ENCODE measurements around the gene RAB4B. TPM values are rescaled to one million over a fixed set of nuclear protein-coding genes. Genes with fewer than 3 reads are reported as not detected.

The RAB4B gene
- total and polyA plus RNA-seq, 2 donors (not counting 1 experiment from before 2014, with no cell fraction given) = 10.6 to 12.8 TPM

- peak; percentile 88 to 92 for DNase-seq (ENCODE audit: low read depth in 2 of 2)
- H3K4me2 ChIP-seq (ENCODE audit: extremely low read depth, insufficient read depth, low read length) = peak overlapping the region; percentile 99
- H3K36me3 ChIP-seq (ENCODE audit: control insufficient read depth, insufficient read depth, low read length) = peaks cover 1% of the 10 kb centered on the region
- peak overlapping the region; percentile 60 to 86 (median 74) for H3K4me3 ChIP-seq (replicated peaks in 1 of 4; ENCODE audit: control extremely low read depth in 1 of 4, insufficient read depth in 1 of 4, low read depth in 3 of 4, low read length in 4 of 4)
- H4K20me1 ChIP-seq (ENCODE audit: control insufficient read depth, extremely low read depth, insufficient read depth, low read length) = no peaks in the 10 kb centered on the region
- peak overlapping the region; percentile 89 for H2AFZ ChIP-seq (ENCODE audit: low read length)
- no peaks in the 10 kb centered on the region for H3K27me3 ChIP-seq (ENCODE audit: control insufficient read depth, insufficient read depth, low read length)
- peak overlapping the region; percentile 70 for H3K9ac ChIP-seq (ENCODE audit: insufficient read depth, low read length)
- no peaks in the 10 kb centered on the region for H3K79me2 ChIP-seq (ENCODE audit: control insufficient read depth, insufficient read depth, low read length)
- peaks cover 11% of the 10 kb centered on the region for H3K4me1 ChIP-seq (ENCODE audit: control insufficient read depth, extremely low read depth, insufficient read depth, low read length)
- H3K27ac ChIP-seq (ENCODE audit: insufficient read depth, low read length) = peak overlapping the region; percentile 87
- TF ChIP-seq CTCF (conservative IDR thresholded peaks at IDR 0.05 in 1 of 2, IDR thresholded peaks at IDR 0.05 in 1 of 2; ENCODE audit: low read depth in 1 of 2, low read length in 2 of 2) = no peak
- TF ChIP-seq EZH2 (IDR thresholded peaks at IDR 0.05; ENCODE audit: low read length, missing control alignments) = no peak
- H3K9me3 ChIP-seq (ENCODE audit: control insufficient read depth, insufficient read depth, low read depth, low read length) = no peaks in the 10 kb centered on the region
These were observed 959 bp upstream of the RAB4B start for GRCh38 chr19:40776932-40777644.

- Histone ChIP-seq H4K20me1 (ENCODE audit: control insufficient read depth, extremely low read depth, insufficient read depth, low read length) (no peaks in the 10 kb centered on the region), H2AFZ (ENCODE audit: low read length) (peak overlapping the region; percentile 81), H3K9ac (ENCODE audit: insufficient read depth, low read length) (peak overlapping the region; percentile 70), H3K4me2 (ENCODE audit: extremely low read depth, insufficient read depth, low read length) (peak overlapping the region; percentile 99), H3K79me2 (ENCODE audit: control insufficient read depth, insufficient read depth, low read length) (no peaks in the 10 kb centered on the region), H3K9me3 (ENCODE audit: control insufficient read depth, insufficient read depth, low read depth, low read length) (no peaks in the 10 kb centered on the region), H3K4me3 (replicated peaks in 1 of 4; ENCODE audit: control extremely low read depth in 1 of 4, insufficient read depth in 1 of 4, low read depth in 3 of 4, low read length in 4 of 4) (peak overlapping the region; percentile 60 to 86 (median 74)), H3K27ac (ENCODE audit: insufficient read depth, low read length) (peak overlapping the region; percentile 87), H3K27me3 (ENCODE audit: control insufficient read depth, insufficient read depth, low read length) (no peaks in the 10 kb centered on the region), H3K4me1 (ENCODE audit: control insufficient read depth, extremely low read depth, insufficient read depth, low read length) (peaks cover 11% of the 10 kb centered on the region), H3K36me3 (ENCODE audit: control insufficient read depth, insufficient read depth, low read length) (peaks cover 1% of the 10 kb centered on the region)
- TF ChIP-seq EZH2 (IDR thresholded peaks at IDR 0.05; ENCODE audit: low read length, missing control alignments) (no peak), CTCF (conservative IDR thresholded peaks at IDR 0.05 in 1 of 2, IDR thresholded peaks at IDR 0.05 in 1 of 2; ENCODE audit: low read depth in 1 of 2, low read length in 2 of 2) (no peak)
- DNase-seq (ENCODE audit: low read depth in 2 of 2) = no peak
These were observed 456 bp upstream of the RAB4B start for GRCh38 chr19:40777645-40777936.

- Histone ChIP-seq H3K27me3 (ENCODE audit: control insufficient read depth, insufficient read depth, low read length) (no peaks in the 10 kb centered on the region), H4K20me1 (ENCODE audit: control insufficient read depth, extremely low read depth, insufficient read depth, low read length) (no peaks in the 10 kb centered on the region), H3K9ac (ENCODE audit: insufficient read depth, low read length) (peak overlapping the region; percentile 89), H3K27ac (ENCODE audit: insufficient read depth, low read length) (peak overlapping the region; percentile 87), H2AFZ (ENCODE audit: low read length) (peak overlapping the region; percentile 35), H3K9me3 (ENCODE audit: control insufficient read depth, insufficient read depth, low read depth, low read length) (no peaks in the 10 kb centered on the region), H3K79me2 (ENCODE audit: control insufficient read depth, insufficient read depth, low read length) (no peaks in the 10 kb centered on the region), H3K4me3 (replicated peaks in 1 of 4; ENCODE audit: control extremely low read depth in 1 of 4, insufficient read depth in 1 of 4, low read depth in 3 of 4, low read length in 4 of 4) (peak overlapping the region; percentile 62 to 84 (median 66)), H3K36me3 (ENCODE audit: control insufficient read depth, insufficient read depth, low read length) (peaks cover 1% of the 10 kb centered on the region), H3K4me1 (ENCODE audit: control insufficient read depth, extremely low read depth, insufficient read depth, low read length) (peaks cover 11% of the 10 kb centered on the region), H3K4me2 (ENCODE audit: extremely low read depth, insufficient read depth, low read length) (peak overlapping the region; percentile 74)
- no peak for TF ChIP-seq EZH2 (IDR thresholded peaks at IDR 0.05; ENCODE audit: low read length, missing control alignments)
- TF ChIP-seq CTCF (conservative IDR thresholded peaks at IDR 0.05 in 1 of 2, IDR thresholded peaks at IDR 0.05 in 1 of 2; ENCODE audit: low read depth in 1 of 2, low read length in 2 of 2) = no peak
- DNase-seq (ENCODE audit: low read depth in 2 of 2) = no peak
These were observed 748 bp downstream of the RAB4B start for GRCh38 chr19:40778706-40779284.
